Keratinocyte (primary cell): ENCODE data around the gene AFF2. TPM values are rescaled to one million over a fixed set of nuclear protein-coding genes. Genes with fewer than 3 reads are reported as not detected.

Experiments used
- DNase-seq: peaks from one replicate; pipeline ENCODE4 v3.0.0-alpha.2; 2011; ENCODE audit warnings: low read depth, missing footprints, low spot score
- FAIRE-seq: peaks from 2 replicates; lab custom pipeline; 2011; peaks lifted over from hg19 to GRCh38; lab: Jason Lieb, UNC
- H2AFZ ChIP-seq: 2 replicates; pipeline ENCODE4 v1.6.0; 2012; ENCODE audit warnings: low read length, control low read depth, inconsistent platforms; ENCODE audit not compliant: control insufficient read depth
- H3K27ac ChIP-seq: 2 replicates; pipeline ENCODE4 v1.5.1; 2011; ENCODE audit warnings: low read length; ENCODE audit not compliant: control insufficient read depth, insufficient read depth
- H3K27me3 ChIP-seq: 3 replicates; pipeline ENCODE4 v1.6.0; 2011; ENCODE audit warnings: low read length; ENCODE audit not compliant: control insufficient read depth, insufficient read depth; ENCODE audit errors: extremely low read depth
- H3K36me3 ChIP-seq, 2 experiments: 2 replicates in 1 of 2; 3 replicates in 1 of 2; pipeline ENCODE4 v1.5.1; 2011; ENCODE audit warnings: low read length in 2 of 2, mild to moderate bottlenecking in 1 of 2; ENCODE audit not compliant: control insufficient read depth in 2 of 2, insufficient read depth in 2 of 2; ENCODE audit errors: extremely low read depth in 1 of 2
- H3K4me1 ChIP-seq: 3 replicates; pipeline ENCODE4 v1.5.1; 2011; ENCODE audit warnings: low read length; ENCODE audit not compliant: control insufficient read depth, insufficient read depth; ENCODE audit errors: extremely low read depth
- H3K4me2 ChIP-seq: 3 replicates; pipeline ENCODE4 v1.6.0; 2011; ENCODE audit warnings: low read depth, low read length; ENCODE audit not compliant: control insufficient read depth, insufficient read depth; ENCODE audit errors: extremely low read depth
- H3K4me3 ChIP-seq, 3 experiments: fragments of 200-600 bp in 1 of 3; sonication (generic) in 1 of 3; 2 replicates in 2 of 3; 3 replicates in 1 of 3; pipeline ENCODE4 v1.5.1; 2011 to 2016; ENCODE audit warnings: low read length in 3 of 3, mild to moderate bottlenecking in 3 of 3, control low read depth in 2 of 3, inconsistent platforms in 1 of 3, low read depth in 1 of 3, mixed read lengths in 1 of 3, mixed run types in 1 of 3, moderate library complexity in 1 of 3; ENCODE audit not compliant: control insufficient read depth in 2 of 3, insufficient read depth in 2 of 3; ENCODE audit errors: extremely low read depth in 1 of 3
- H3K79me2 ChIP-seq: 2 replicates; pipeline ENCODE4 v1.6.0; 2012; ENCODE audit warnings: low read length; ENCODE audit not compliant: control insufficient read depth, insufficient read depth
- H3K9ac ChIP-seq: 3 replicates; pipeline ENCODE4 v1.6.0; 2011; ENCODE audit warnings: low read length; ENCODE audit not compliant: control insufficient read depth, insufficient read depth; ENCODE audit errors: extremely low read depth
- H3K9me1 ChIP-seq: 3 replicates; pipeline ENCODE4 v1.6.0; 2011; ENCODE audit warnings: low read length; ENCODE audit not compliant: control insufficient read depth, insufficient read depth; ENCODE audit errors: extremely low read depth
- H3K9me3 ChIP-seq: 2 replicates; pipeline ENCODE4 v1.5.1; 2012; ENCODE audit warnings: low read depth, low read length; ENCODE audit not compliant: control insufficient read depth
- H4K20me1 ChIP-seq: 3 replicates; pipeline ENCODE4 v1.6.0; 2011; ENCODE audit warnings: low read length; ENCODE audit not compliant: control insufficient read depth, insufficient read depth; ENCODE audit errors: extremely low read depth
- EZH2 ChIP-seq: IDR thresholded peaks from one replicate; pipeline ENCODE4 v1.6.1; 2012; ENCODE audit warnings: inconsistent platforms, mild to moderate bottlenecking, low read length, moderate library complexity
- dilution Hi-C: fragments of 300-500 bp; cut with MboI; formaldehyde crosslinking; loops from one replicate; pipeline ENCODE4 v1.7.0; 2020; ENCODE audit warnings: low sequenced_read_pairs; ENCODE audit not compliant: extremely low pct_ligation_motif_present
- polyA plus RNA-seq, 5 experiments: library from polyadenylated mRNA; depleted of rRNA in 3 of 5; stranded (reverse) in 3 of 5; stranded (forward) in 1 of 5; unstranded in 1 of 5; fragments of >200 nt; gene quantifications; 1 replicate in 1 of 5; 2 replicates in 3 of 5; 3 replicates in 1 of 5; pipeline versions ENCODE4 v1.2.1 to v1.2.3, GENCODE V29; 2011 to 2012; ENCODE audit warnings: missing spikeins in 2 of 5, low read depth in 1 of 5, low replicate concordance in 1 of 5
- TF ChIP-seq, protein P1 (sequence below), 3 experiments: IDR thresholded peaks in 1 of 3; conservative IDR thresholded peaks in 1 of 3; optimal IDR thresholded peaks in 1 of 3; 2 replicates in 2 of 3; 3 replicates in 1 of 3; pipeline versions ENCODE3 to v1.5.1; 2011; ENCODE audit warnings: low read length in 3 of 3, mild to moderate bottlenecking in 3 of 3, moderate library complexity in 2 of 3, control low read depth in 1 of 3, inconsistent platforms in 1 of 3; ENCODE audit not compliant: insufficient read depth in 2 of 3; ENCODE audit errors: extremely low read depth in 1 of 3

AFF2 gene
- polyA plus RNA-seq, 1 donor (not counting 4 experiments of a cell fraction or from before 2014, with no cell fraction given) = 0.01 TPM

DNA sequence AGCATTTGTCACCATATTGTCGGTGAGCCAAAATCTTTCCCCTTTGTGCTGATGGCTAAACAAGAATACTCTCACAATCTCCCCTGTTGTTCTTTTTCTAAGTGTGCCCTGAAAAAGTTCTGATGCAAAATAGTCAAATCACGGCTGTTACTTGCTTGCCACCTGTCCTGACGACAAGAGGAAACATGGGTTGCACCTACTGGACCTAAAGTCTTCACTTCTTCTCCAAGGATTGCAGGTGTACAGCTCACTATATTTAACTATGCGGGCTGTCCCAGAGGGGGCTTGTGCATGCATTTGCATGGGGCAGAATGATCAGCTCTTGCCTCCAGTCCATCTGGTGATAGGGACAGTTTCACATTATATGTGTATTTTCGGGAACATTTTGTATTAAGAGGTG, 21.6 kb downstream of the AFF2 start:
- Histone ChIP-seq H3K27ac (no peak overlapping the region), H2AFZ (no peak overlapping the region), H3K4me3 (no peak overlapping the region), H3K27me3 (no peaks in the 10 kb centered on the region), H3K4me1 (no peaks in the 10 kb centered on the region), H4K20me1 (no peaks in the 10 kb centered on the region), H3K9ac (no peak overlapping the region), H3K9me3 (no peaks in the 10 kb centered on the region), H3K79me2 (no peaks in the 10 kb centered on the region), H3K9me1 (no peaks in the 10 kb centered on the region), H3K36me3 (no peaks in the 10 kb centered on the region), H3K4me2 (no peak overlapping the region)
- no peak for TF ChIP-seq EZH2
- TF ChIP-seq, protein P1, sequence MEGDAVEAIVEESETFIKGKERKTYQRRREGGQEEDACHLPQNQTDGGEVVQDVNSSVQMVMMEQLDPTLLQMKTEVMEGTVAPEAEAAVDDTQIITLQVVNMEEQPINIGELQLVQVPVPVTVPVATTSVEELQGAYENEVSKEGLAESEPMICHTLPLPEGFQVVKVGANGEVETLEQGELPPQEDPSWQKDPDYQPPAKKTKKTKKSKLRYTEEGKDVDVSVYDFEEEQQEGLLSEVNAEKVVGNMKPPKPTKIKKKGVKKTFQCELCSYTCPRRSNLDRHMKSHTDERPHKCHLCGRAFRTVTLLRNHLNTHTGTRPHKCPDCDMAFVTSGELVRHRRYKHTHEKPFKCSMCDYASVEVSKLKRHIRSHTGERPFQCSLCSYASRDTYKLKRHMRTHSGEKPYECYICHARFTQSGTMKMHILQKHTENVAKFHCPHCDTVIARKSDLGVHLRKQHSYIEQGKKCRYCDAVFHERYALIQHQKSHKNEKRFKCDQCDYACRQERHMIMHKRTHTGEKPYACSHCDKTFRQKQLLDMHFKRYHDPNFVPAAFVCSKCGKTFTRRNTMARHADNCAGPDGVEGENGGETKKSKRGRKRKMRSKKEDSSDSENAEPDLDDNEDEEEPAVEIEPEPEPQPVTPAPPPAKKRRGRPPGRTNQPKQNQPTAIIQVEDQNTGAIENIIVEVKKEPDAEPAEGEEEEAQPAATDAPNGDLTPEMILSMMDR (optimal IDR thresholded peaks at IDR 0.05 in 1 of 3, IDR thresholded peaks at IDR 0.05 in 1 of 3, conservative IDR thresholded peaks at IDR 0.05 in 1 of 3; ENCODE audit: extremely low read depth in 1 of 3, insufficient read depth in 2 of 3, low read length in 3 of 3) = no peak
- FAIRE-seq (no peak), DNase-seq (no peak)
- dilution Hi-C loops = no loop called here

DNA sequence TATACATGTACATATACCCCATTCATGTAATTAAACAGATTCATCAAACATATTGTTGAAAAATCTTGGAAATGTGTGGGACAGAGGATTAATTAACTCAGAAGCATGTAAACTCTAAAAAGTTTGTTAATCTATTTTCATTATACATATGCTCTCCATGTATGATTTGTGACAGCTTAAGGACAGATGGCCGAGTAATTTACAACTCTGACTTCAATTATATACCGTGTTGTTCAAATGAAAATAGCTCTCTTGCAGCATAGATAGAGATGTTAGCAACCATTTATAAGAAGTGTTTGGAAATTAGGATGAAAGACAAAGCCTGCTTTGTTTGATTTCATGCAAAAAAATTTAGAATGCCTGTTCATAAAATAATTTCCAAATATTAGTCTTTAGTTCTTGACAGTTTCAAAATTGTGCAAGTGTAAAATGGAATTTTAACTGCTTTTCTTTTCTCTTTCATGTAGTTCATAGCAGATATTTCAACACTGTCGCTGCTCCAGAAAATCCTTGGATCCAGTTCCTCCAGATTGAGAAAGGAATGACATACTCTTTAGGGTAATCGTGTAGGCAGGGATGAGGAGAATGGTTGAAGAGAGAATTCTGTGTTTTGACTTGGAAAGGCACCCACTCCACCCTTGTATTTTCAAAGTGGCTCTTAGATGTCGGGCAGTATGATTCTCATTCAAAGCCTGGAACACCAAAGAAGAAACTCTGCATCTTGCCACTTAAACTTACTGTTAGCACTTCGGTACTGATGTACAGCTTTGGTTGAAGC, 23.1 kb downstream of the AFF2 start:
- Histone ChIP-seq H3K36me3 (no peaks in the 10 kb centered on the region), H3K79me2 (no peaks in the 10 kb centered on the region), H3K4me3 (no peak overlapping the region), H2AFZ (no peak overlapping the region), H4K20me1 (no peaks in the 10 kb centered on the region), H3K9me1 (no peaks in the 10 kb centered on the region), H3K27ac (no peak overlapping the region), H3K4me1 (no peaks in the 10 kb centered on the region), H3K9me3 (no peaks in the 10 kb centered on the region), H3K27me3 (no peaks in the 10 kb centered on the region), H3K4me2 (no peak overlapping the region), H3K9ac (no peak overlapping the region)
- dilution Hi-C loops = no loop called here
- DNase-seq (no peak), FAIRE-seq (no peak)
- no peak for TF ChIP-seq EZH2
- TF ChIP-seq, protein P1 (optimal IDR thresholded peaks at IDR 0.05 in 1 of 3, IDR thresholded peaks at IDR 0.05 in 1 of 3, conservative IDR thresholded peaks at IDR 0.05 in 1 of 3; ENCODE audit: extremely low read depth in 1 of 3, insufficient read depth in 2 of 3, low read length in 3 of 3) = no peak
